Activated CD4-positive, alpha-beta T cell treated with anti-CD3 and anti-CD28 coated beads, Interleukin-2, amount 10 ng/mL, durations not matched to agents 7 days and 5 days (primary cell): ENCODE results near the gene LRRC3C. TPM values are rescaled to one million over a fixed set of nuclear protein-coding genes. Genes with fewer than 3 reads are reported as not detected.

Experiments
- total RNA-seq, 2 experiments: library from RNA; stranded (reverse); gene quantifications; one replicate each; pipeline ENCODE4 v1.2.3, GENCODE V29; 2021

Gene LRRC3C
- total RNA-seq, 2 experiments from 2014 or later, result not detected

Other genes starting within 250 kb of the LRRC3C start
- 10 to 100 TPM; 27.0 to 30.6 TPM for gene PGAP3, start 239.7 kb upstream of the LRRC3C start, total RNA-seq
- 1 to 10 TPM; 4.5 to 4.6 TPM for gene ERBB2, start 227.7 kb upstream of the LRRC3C start, total RNA-seq
- 10 to 100 TPM; 49.7 to 50.2 TPM for gene MIEN1, start 197.2 kb upstream of the LRRC3C start, total RNA-seq
- under 1 TPM; 0.69 to 0.81 TPM for gene GRB7, start 189.8 kb upstream of the LRRC3C start, total RNA-seq
- 10 to 100 TPM; 33.1 to 39.8 TPM for gene IKZF3, start 63.4 kb upstream of the LRRC3C start, total RNA-seq
- gene ZPBP2, start 59.5 kb upstream of the LRRC3C start, total RNA-seq, result not detected
- 10 to 100 TPM; 55.4 to 63.1 TPM for gene GSDMB, start 9.1 kb upstream of the LRRC3C start, total RNA-seq
- 100 to 1,000 TPM; 152 TPM for gene ORMDL3, start 131 bp upstream of the LRRC3C start, total RNA-seq
- 1 to 10 TPM in 1 of 2 experiments, under 1 TPM in 1; 0.89 to 1.5 TPM for gene GSDMA, start 35.3 kb downstream of the LRRC3C start, total RNA-seq
- gene PSMD3, start 53.1 kb downstream of the LRRC3C start, total RNA-seq, result 10 to 100 TPM; 88.4 to 94.9 TPM
- gene CSF3, start 87.7 kb downstream of the LRRC3C start, total RNA-seq, result not detected
- gene MED24, start 126.7 kb downstream of the LRRC3C start, total RNA-seq, result 100 to 1,000 TPM in 1 of 2 experiments, 10 to 100 TPM in 1; 92.1 to 102 TPM
- 1 to 10 TPM; 8.6 to 9.1 TPM for gene THRA, start 135.2 kb downstream of the LRRC3C start, total RNA-seq
- 1 to 10 TPM; 5.5 to 5.8 TPM for gene NR1D1, start 172.9 kb downstream of the LRRC3C start, total RNA-seq
- gene MSL1, start 194.2 kb downstream of the LRRC3C start, total RNA-seq, result 10 to 100 TPM; 95.4 to 97.1 TPM
- gene CASC3, start 212.8 kb downstream of the LRRC3C start, total RNA-seq, result 10 to 100 TPM; 84.8 to 89.2 TPM
- 1 to 10 TPM; 4.0 to 5.1 TPM for gene RAPGEFL1, start 249.7 kb downstream of the LRRC3C start, total RNA-seq